ENCODE measurements around the gene TIE1. TPM values are rescaled to one million over a fixed set of nuclear protein-coding genes. Genes with fewer than 3 reads are reported as not detected.
A peak's percentile ranks its signal among the peaks of the same experiment; 100 is the strongest.

TIE1 gene
- total and polyA plus RNA-seq, 9 of the 15 experiments (the other 6 are each of a cell fraction or from before 2014, with no cell fraction given) = 0.07 to 0.49 (median 0.14) TPM; not detected in 4

- no peak for TF ChIP-seq AFF1 (IDR thresholded peaks at IDR 0.05; ENCODE audit: low read depth in 1 of 2, partially characterized antibody in 2 of 2)
- TF ChIP-seq TBL1XR1 (IDR thresholded peaks at IDR 0.05; ENCODE audit: low read length in 2 of 2) = peak in 1 of 2 experiments; percentile 36; a peak in 1 of 4 replicates
- TF ChIP-seq SP1 (CRISPR knock-in tag; IDR thresholded peaks at IDR 0.05) = peak; percentile 74
- no peak for TF ChIP-seq KLF6 (CRISPR knock-in tag; IDR thresholded peaks at IDR 0.05; ENCODE audit: borderline replicate concordance)
- 0 out of 2 replicates have a peak, but pooled peaks have one; percentile 20 for TF ChIP-seq ZEB2 (IDR thresholded peaks at IDR 0.05)
- TF ChIP-seq MAFK (IDR thresholded peaks at IDR 0.05; ENCODE audit: low read length) = peak; percentile 70; the same call in 1 of the 2 replicates
- TF ChIP-seq MTA3 (IDR thresholded peaks at IDR 0.05; ENCODE audit: borderline replicate concordance) = peak; percentile 78
- no peak for TF ChIP-seq POU5F1 (IDR thresholded peaks at IDR 0.05; ENCODE audit: borderline replicate concordance, low read depth, low read length, partially characterized antibody)
- TF ChIP-seq SIRT6 (IDR thresholded peaks at IDR 0.05; ENCODE audit: low read depth, low read length) = no peak
- TF ChIP-seq FOXP1 (CRISPR knock-in tag; IDR thresholded peaks at IDR 0.05) = 0 out of 2 replicates have a peak, but pooled peaks have one; percentile 22
- TF ChIP-seq ZNF609 (CRISPR knock-in tag; IDR thresholded peaks at IDR 0.05; ENCODE audit: borderline replicate concordance) = no peak
- TF ChIP-seq HOMEZ (CRISPR knock-in tag; IDR thresholded peaks at IDR 0.05) = no peak
- TF ChIP-seq WHSC1 (IDR thresholded peaks at IDR 0.05; ENCODE audit: low read length) = no peak
- TF ChIP-seq HMBOX1 (IDR thresholded peaks at IDR 0.05) = peak; percentile 30; the same call in 1 of the 2 replicates
Measured at GRCh38 chr1:43329995-43330751, 29.4 kb downstream of the TIE1 start (continued).
